Keratinocyte (primary cell): ENCODE results near the gene PGBD4. TPM values are rescaled to one million over a fixed set of nuclear protein-coding genes. Genes with fewer than 3 reads are reported as not detected.

ENCODE experiments used
- DNase-seq: peaks from one replicate; pipeline ENCODE4 v3.0.0-alpha.2; 2011; ENCODE audit warnings: low read depth, missing footprints, low spot score
- FAIRE-seq: peaks from 2 replicates; lab custom pipeline; 2011; peaks lifted over from hg19 to GRCh38; lab: Jason Lieb, UNC
- H2AFZ ChIP-seq: 2 replicates; pipeline ENCODE4 v1.6.0; 2012; ENCODE audit warnings: low read length, control low read depth, inconsistent platforms; ENCODE audit not compliant: control insufficient read depth
- H3K27ac ChIP-seq: 2 replicates; pipeline ENCODE4 v1.5.1; 2011; ENCODE audit warnings: low read length; ENCODE audit not compliant: control insufficient read depth, insufficient read depth
- H3K27me3 ChIP-seq: 3 replicates; pipeline ENCODE4 v1.6.0; 2011; ENCODE audit warnings: low read length; ENCODE audit not compliant: control insufficient read depth, insufficient read depth; ENCODE audit errors: extremely low read depth
- H3K36me3 ChIP-seq, 2 experiments: 2 replicates in 1 of 2; 3 replicates in 1 of 2; pipeline ENCODE4 v1.5.1; 2011; ENCODE audit warnings: low read length in 2 of 2, mild to moderate bottlenecking in 1 of 2; ENCODE audit not compliant: control insufficient read depth in 2 of 2, insufficient read depth in 2 of 2; ENCODE audit errors: extremely low read depth in 1 of 2
- H3K4me1 ChIP-seq: 3 replicates; pipeline ENCODE4 v1.5.1; 2011; ENCODE audit warnings: low read length; ENCODE audit not compliant: control insufficient read depth, insufficient read depth; ENCODE audit errors: extremely low read depth
- H3K4me2 ChIP-seq: 3 replicates; pipeline ENCODE4 v1.6.0; 2011; ENCODE audit warnings: low read depth, low read length; ENCODE audit not compliant: control insufficient read depth, insufficient read depth; ENCODE audit errors: extremely low read depth
- H3K4me3 ChIP-seq, 3 experiments: fragments of 200-600 bp in 1 of 3; sonication (generic) in 1 of 3; 2 replicates in 2 of 3; 3 replicates in 1 of 3; pipeline ENCODE4 v1.5.1; 2011 to 2016; ENCODE audit warnings: low read length in 3 of 3, mild to moderate bottlenecking in 3 of 3, control low read depth in 2 of 3, inconsistent platforms in 1 of 3, low read depth in 1 of 3, mixed read lengths in 1 of 3, mixed run types in 1 of 3, moderate library complexity in 1 of 3; ENCODE audit not compliant: control insufficient read depth in 2 of 3, insufficient read depth in 2 of 3; ENCODE audit errors: extremely low read depth in 1 of 3
- H3K79me2 ChIP-seq: 2 replicates; pipeline ENCODE4 v1.6.0; 2012; ENCODE audit warnings: low read length; ENCODE audit not compliant: control insufficient read depth, insufficient read depth
- H3K9ac ChIP-seq: 3 replicates; pipeline ENCODE4 v1.6.0; 2011; ENCODE audit warnings: low read length; ENCODE audit not compliant: control insufficient read depth, insufficient read depth; ENCODE audit errors: extremely low read depth
- H3K9me1 ChIP-seq: 3 replicates; pipeline ENCODE4 v1.6.0; 2011; ENCODE audit warnings: low read length; ENCODE audit not compliant: control insufficient read depth, insufficient read depth; ENCODE audit errors: extremely low read depth
- H3K9me3 ChIP-seq: 2 replicates; pipeline ENCODE4 v1.5.1; 2012; ENCODE audit warnings: low read depth, low read length; ENCODE audit not compliant: control insufficient read depth
- H4K20me1 ChIP-seq: 3 replicates; pipeline ENCODE4 v1.6.0; 2011; ENCODE audit warnings: low read length; ENCODE audit not compliant: control insufficient read depth, insufficient read depth; ENCODE audit errors: extremely low read depth
- CTCF ChIP-seq, 3 experiments: IDR thresholded peaks in 1 of 3; conservative IDR thresholded peaks in 1 of 3; optimal IDR thresholded peaks in 1 of 3; 2 replicates in 2 of 3; 3 replicates in 1 of 3; pipeline versions ENCODE3 to v1.5.1; 2011; ENCODE audit warnings: low read length in 3 of 3, mild to moderate bottlenecking in 3 of 3, moderate library complexity in 2 of 3, control low read depth in 1 of 3, inconsistent platforms in 1 of 3; ENCODE audit not compliant: insufficient read depth in 2 of 3; ENCODE audit errors: extremely low read depth in 1 of 3
- EZH2 ChIP-seq: IDR thresholded peaks from one replicate; pipeline ENCODE4 v1.6.1; 2012; ENCODE audit warnings: inconsistent platforms, mild to moderate bottlenecking, low read length, moderate library complexity
- dilution Hi-C: fragments of 300-500 bp; cut with MboI; formaldehyde crosslinking; loops from one replicate; pipeline ENCODE4 v1.7.0; 2020; ENCODE audit warnings: low sequenced_read_pairs; ENCODE audit not compliant: extremely low pct_ligation_motif_present
- polyA plus RNA-seq, 5 experiments: library from polyadenylated mRNA; depleted of rRNA in 3 of 5; stranded (reverse) in 3 of 5; stranded (forward) in 1 of 5; unstranded in 1 of 5; fragments of >200 nt; gene quantifications; 1 replicate in 1 of 5; 2 replicates in 3 of 5; 3 replicates in 1 of 5; pipeline versions ENCODE4 v1.2.1 to v1.2.3, GENCODE V29; 2011 to 2012; ENCODE audit warnings: missing spikeins in 2 of 5, low read depth in 1 of 5, low replicate concordance in 1 of 5

Gene PGBD4
- polyA plus RNA-seq, 1 donor (not counting 4 experiments of a cell fraction or from before 2014, with no cell fraction given), result 2.3 TPM

DNA sequence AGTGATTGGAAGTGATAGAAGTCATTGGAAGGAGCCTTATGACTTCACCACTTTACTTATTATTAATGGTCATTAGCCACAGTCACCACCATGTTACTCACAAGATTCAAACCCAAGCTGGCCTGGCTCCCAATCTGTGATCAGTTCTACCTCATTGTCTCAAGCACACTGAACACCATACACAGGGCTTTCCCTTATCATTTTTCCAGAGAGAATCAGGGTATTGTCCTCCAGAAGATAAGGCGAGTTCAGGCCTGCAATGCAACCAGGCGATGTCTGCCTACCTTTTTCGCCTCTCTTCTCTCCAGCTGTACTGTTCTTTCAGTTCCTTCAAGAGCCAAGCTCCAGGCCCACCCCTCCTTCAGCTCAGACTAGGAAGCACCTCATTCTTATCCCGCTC, 25.1 kb upstream of the PGBD4 start:
- dilution Hi-C loops, result no loop called here
- H2AFZ ChIP-seq, result peak overlapping the region; percentile 67
- TF ChIP-seq EZH2 (no peak), CTCF (optimal IDR thresholded peaks at IDR 0.05 in 1 of 3, IDR thresholded peaks at IDR 0.05 in 1 of 3, conservative IDR thresholded peaks at IDR 0.05 in 1 of 3; ENCODE audit: extremely low read depth in 1 of 3, insufficient read depth in 2 of 3, low read length in 3 of 3) (no peak)
- peak overlapping the region; percentile 50 for H3K4me2 ChIP-seq
- no peaks in the 10 kb centered on the region for H3K9me1 ChIP-seq
- no peak overlapping the region for H3K4me3 ChIP-seq
- H3K4me1 ChIP-seq, result peaks cover 13% of the 10 kb centered on the region
- no peaks in the 10 kb centered on the region for H4K20me1 ChIP-seq
- FAIRE-seq (peak; percentile 68), DNase-seq (no peak)
- H3K79me2 ChIP-seq, result no peaks in the 10 kb centered on the region
- H3K36me3 ChIP-seq, result no peaks in the 10 kb centered on the region
- H3K27me3 ChIP-seq, result no peaks in the 10 kb centered on the region
- no peak overlapping the region for H3K27ac ChIP-seq
- H3K9ac ChIP-seq, result no peak overlapping the region
- no peaks in the 10 kb centered on the region for H3K9me3 ChIP-seq

DNA sequence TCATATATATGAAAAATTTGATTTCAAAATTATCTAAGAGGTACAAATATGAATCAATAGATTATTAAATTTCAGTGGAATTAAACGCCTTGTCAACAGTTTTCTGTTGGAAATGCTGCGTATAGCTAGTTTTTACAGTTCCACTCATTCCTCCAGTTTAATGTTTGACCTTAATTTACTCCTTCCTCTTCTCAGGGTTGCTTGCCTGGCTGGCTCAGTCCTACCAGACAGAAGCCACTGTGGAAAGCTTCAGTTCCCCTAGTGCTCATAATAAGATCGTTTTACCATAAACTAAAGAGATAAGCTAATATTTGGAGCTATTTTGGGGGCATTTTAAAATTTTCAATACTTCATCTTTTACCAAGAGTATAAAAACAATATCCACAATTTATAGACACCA, 23.0 kb upstream of the PGBD4 start:
- no peak for DNase-seq
- FAIRE-seq, result no peak
- no peaks in the 10 kb centered on the region for H3K27me3 ChIP-seq
- H3K9me3 ChIP-seq, result no peaks in the 10 kb centered on the region
- peaks cover 13% of the 10 kb centered on the region for H3K4me1 ChIP-seq
- H3K27ac ChIP-seq, result no peak overlapping the region
- no peaks in the 10 kb centered on the region for H3K36me3 ChIP-seq
- no peak overlapping the region for H3K4me3 ChIP-seq
- dilution Hi-C loops, result no loop called here
- TF ChIP-seq EZH2, result no peak
- no peak for TF ChIP-seq CTCF (optimal IDR thresholded peaks at IDR 0.05 in 1 of 3, IDR thresholded peaks at IDR 0.05 in 1 of 3, conservative IDR thresholded peaks at IDR 0.05 in 1 of 3; ENCODE audit: extremely low read depth in 1 of 3, insufficient read depth in 2 of 3, low read length in 3 of 3)
- H4K20me1 ChIP-seq, result no peaks in the 10 kb centered on the region
- H3K9me1 ChIP-seq, result no peaks in the 10 kb centered on the region
- no peak overlapping the region for H2AFZ ChIP-seq
- no peaks in the 10 kb centered on the region for H3K79me2 ChIP-seq
- no peak overlapping the region for H3K9ac ChIP-seq
- H3K4me2 ChIP-seq, result no peak overlapping the region
